Fibroblast of skin of abdomen (primary cell): Measurements from ENCODE around the gene RELT.

Source experiments
- DNase-seq: peaks from one replicate; pipeline ENCODE4 v3.0.0-alpha.2; 2013

RELT gene

GRCh38 chr11:73376803-73377629, 817 bp downstream of the RELT start:
- peak; percentile 73 for DNase-seq

GRCh38 chr11:73379189-73379880, 3.1 kb downstream of the RELT start:
- DNase-seq: no peak

GRCh38 chr11:73380331-73380730, 4.1 kb downstream of the RELT start:
- no peak for DNase-seq

- DNase-seq: no peak
Measured at GRCh38 chr11:73380897-73381410, 4.8 kb downstream of the RELT start.

GRCh38 chr11:73381589-73381988, 5.4 kb downstream of the RELT start:
- DNase-seq: no peak

GRCh38 chr11:73382183-73382582, 6.0 kb downstream of the RELT start:
- no peak for DNase-seq

GRCh38 chr11:73382747-73383146, 6.5 kb downstream of the RELT start:
- DNase-seq: no peak

GRCh38 chr11:73383249-73384124, 7.3 kb downstream of the RELT start:
- DNase-seq: no peak

- DNase-seq: no peak
Measured at GRCh38 chr11:73384125-73384441, 7.9 kb downstream of the RELT start.

- no peak for DNase-seq
Measured at GRCh38 chr11:73384531-73384871, 8.3 kb downstream of the RELT start.

GRCh38 chr11:73384872-73385689, 8.9 kb downstream of the RELT start:
- DNase-seq: no peak

- DNase-seq: no peak
Measured at GRCh38 chr11:73386016-73386415, 9.8 kb downstream of the RELT start.

- DNase-seq: no peak
Measured at GRCh38 chr11:73386546-73386945, 10.3 kb downstream of the RELT start.

- no peak for DNase-seq
Measured at GRCh38 chr11:73387594-73388264, 11.5 kb downstream of the RELT start.

GRCh38 chr11:73388265-73389133, 12.3 kb downstream of the RELT start:
- DNase-seq: no peak

GRCh38 chr11:73389134-73389525, 12.9 kb downstream of the RELT start:
- DNase-seq: no peak

GRCh38 chr11:73389916-73390315, 13.7 kb downstream of the RELT start:
- no peak for DNase-seq

GRCh38 chr11:73390601-73391565, 14.7 kb downstream of the RELT start:
- DNase-seq: no peak

- DNase-seq: no peak
Measured at GRCh38 chr11:73391665-73392064, 15.5 kb downstream of the RELT start.
